Measurements from ENCODE around the gene CDC42EP3.
A peak's percentile ranks its signal among the peaks of the same experiment; 100 is the strongest.

CDC42EP3 gene

GRCh38 chr2:37654419-37654818 is 17.0 kb downstream of the CDC42EP3 start:
- DNase-seq, result no peak

DNA sequence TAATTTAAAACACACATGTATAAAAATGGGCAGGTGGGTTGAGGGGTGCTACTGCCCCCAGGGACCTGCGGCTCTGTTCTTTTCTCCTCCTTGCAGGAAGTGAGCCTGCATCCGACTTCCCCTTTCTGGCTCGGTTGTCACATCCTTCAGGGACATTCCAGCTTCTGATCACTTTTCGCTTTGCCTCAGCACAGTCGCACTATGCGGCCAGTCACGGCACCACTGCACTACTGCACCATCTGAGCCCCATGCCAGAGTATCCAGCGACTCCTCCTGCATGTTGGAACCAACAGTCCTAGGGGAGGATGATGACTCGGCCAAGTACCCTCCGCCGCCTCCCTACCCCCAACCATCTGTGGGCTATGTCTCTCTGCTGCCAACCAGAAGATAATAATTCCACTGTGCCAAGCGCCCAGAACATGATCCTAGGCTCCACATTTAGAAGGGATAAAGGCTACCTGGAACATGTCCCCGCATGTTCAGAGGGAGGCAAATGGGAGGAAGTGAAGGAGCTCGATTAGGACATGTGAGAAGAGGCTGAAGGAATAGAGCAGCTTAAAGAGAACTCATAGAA is 17.6 kb downstream of the CDC42EP3 start:
- DNase-seq, result peak; percentile 43

DNA sequence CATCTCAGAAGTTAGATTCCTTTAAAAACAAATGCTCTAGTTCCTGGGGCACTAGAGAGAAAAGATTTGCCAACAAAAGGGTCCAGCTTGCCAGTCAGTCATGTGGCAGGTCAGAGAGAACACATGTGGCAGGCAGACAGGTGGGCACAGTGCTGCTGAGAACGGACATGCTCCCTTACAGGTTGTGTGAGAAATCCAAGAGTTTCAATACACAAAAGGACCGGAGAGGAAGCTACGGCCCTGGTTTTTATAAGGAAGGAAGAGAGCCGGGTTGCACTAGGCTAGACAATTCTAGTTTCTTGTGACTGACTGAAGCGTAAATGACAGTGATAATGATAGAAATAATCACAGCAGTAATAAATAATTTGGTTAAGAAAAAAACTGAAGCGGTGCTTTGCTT is 18.3 kb downstream of the CDC42EP3 start:
- DNase-seq, result no peak

DNA sequence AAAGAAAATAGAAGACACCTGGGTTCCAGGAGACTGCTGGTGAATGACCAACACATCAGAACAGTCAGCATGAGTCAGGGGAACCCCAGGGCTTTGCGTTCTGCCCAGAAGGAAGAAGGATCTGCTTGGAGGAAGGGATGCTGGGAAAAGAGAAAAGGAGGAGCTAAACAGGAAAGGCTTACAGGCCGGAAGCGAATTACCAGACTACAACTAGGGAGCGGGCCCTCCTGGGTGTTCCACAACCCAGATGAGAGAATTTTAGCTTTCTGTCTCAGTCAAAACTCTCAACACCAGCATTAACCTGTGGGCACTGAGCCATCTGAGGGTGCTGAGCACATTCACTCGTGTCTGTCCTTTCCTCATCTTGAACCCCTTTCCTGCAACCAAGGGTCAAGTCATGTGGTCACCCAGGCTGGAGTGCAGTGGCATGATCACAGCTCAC is 19.2 kb downstream of the CDC42EP3 start:
- no peak for DNase-seq

- DNase-seq, result no peak
These were observed 20.8 kb downstream of the CDC42EP3 start for GRCh38 chr2:37650548-37651093.

- DNase-seq, result no peak
These were observed 21.9 kb downstream of the CDC42EP3 start for GRCh38 chr2:37649518-37649917.

GRCh38 chr2:37648331-37649011 is 23.0 kb downstream of the CDC42EP3 start:
- peak; percentile 67 for DNase-seq

GRCh38 chr2:37647971-37648330 is 23.5 kb downstream of the CDC42EP3 start:
- no peak for DNase-seq

GRCh38 chr2:37645836-37646235 is 25.6 kb downstream of the CDC42EP3 start:
- no peak for DNase-seq

- DNase-seq, result peak; percentile 50
These were observed 26.1 kb downstream of the CDC42EP3 start for GRCh38 chr2:37645362-37645761.

DNA sequence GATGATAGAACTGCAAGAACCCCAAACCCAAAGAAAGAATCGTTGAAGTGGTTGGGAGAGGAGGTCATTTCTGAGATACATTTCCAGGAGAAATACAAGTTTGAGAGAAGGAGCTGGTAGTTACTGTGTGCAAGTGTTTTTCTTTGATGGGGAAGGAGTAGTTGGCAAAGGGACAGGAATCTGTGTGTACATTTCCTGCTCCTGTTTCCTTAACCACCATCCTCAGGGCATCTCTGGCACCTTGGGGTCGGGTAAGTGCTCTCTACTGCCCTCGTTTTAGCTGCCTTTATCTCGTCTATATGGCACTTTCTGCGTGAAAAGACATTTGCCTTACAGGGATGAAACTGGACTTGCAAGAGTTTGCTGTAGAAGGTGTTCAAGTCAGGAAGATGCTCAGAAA is 27.3 kb downstream of the CDC42EP3 start:
- DNase-seq, result no peak

- no peak for DNase-seq
These were observed 27.7 kb downstream of the CDC42EP3 start for GRCh38 chr2:37643730-37644078.

- DNase-seq, result no peak
These were observed 28.3 kb downstream of the CDC42EP3 start for GRCh38 chr2:37642907-37643729.

DNA sequence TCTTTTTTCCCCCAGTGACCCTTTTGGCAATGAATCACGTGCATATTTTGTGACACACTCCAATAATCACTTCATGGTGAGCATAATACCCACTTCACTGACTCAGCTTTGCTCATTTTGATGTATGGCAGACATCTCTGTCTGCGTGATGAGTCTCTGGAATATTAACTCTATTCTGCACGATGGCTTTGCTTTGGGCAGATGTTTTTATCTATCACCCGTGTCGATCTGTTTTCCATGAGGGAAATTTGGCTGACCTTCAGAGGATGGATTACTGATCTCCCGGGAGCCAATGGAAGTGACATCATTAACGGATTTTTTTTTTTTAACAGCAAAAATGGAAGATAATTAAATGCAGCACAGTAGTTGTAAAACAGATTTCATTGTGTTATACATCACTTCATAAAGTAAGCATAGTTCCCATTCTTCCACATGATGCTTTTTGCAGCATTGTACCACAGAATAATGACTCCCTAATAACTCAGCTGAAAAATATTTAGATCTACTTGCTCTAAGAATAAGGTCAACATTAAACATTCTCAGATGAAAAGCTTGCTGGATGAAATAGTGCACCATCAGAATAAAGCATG is 29.8 kb downstream of the CDC42EP3 start:
- DNase-seq, result no peak

GRCh38 chr2:37639631-37640030 is 31.8 kb downstream of the CDC42EP3 start:
- no peak for DNase-seq

- DNase-seq, result no peak
These were observed 32.5 kb downstream of the CDC42EP3 start for GRCh38 chr2:37638973-37639372.

DNA sequence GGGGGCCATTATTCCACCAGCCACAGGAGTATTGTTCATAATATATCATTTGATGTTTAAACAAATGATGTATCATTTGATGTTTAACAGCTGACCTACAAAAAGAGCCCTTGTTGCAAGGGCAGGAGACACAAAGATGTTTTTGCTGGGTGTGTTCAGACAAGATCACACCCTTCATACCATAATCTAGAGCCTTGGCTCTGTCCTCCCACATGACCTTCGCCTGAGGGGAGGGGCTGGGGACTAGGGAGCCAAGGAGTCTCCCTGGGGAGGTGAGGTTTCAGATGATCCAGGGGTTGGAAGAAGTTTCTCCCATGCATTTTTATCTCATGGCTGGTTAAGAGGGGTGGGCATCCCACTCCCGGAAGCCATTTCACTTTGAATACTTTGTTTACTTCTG is 33.5 kb downstream of the CDC42EP3 start:
- no peak for DNase-seq

- DNase-seq, result no peak
These were observed 34.1 kb downstream of the CDC42EP3 start for GRCh38 chr2:37637190-37637860.

DNA sequence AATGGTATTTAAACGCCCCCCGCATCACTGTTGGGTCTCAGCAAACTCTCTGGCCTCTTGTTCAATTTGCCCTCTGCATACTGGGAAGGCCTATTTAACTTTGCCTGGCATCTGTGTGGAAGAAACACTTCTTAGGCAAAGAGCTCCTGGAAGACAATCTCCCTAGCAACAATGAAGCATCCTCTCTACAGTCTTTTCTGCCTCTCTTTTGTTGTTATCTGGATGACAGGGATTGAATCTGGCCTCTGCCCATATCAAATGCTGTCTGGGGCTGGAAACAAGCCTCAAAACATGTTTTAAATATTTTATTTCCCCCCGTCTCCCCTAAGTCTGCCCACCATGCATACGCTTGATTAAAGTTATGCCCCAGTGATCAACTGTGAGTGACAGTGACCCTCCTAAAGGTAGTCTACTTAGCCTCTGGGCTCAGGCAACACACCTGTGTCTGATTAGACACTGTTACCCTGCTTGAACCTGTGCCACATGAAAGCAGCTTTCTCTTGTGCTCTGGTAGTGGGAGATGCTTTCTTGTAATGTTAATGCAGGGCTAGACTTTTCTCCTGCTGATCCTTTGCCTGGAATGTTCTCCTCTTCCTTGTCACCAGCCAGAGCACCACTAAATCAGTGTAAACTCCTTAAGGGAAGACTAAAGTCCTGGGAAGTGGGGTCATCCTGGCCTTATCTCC is 34.9 kb downstream of the CDC42EP3 start:
- DNase-seq, result no peak

GRCh38 chr2:37635504-37636380 is 35.7 kb downstream of the CDC42EP3 start:
- DNase-seq, result peak; percentile 86

DNA sequence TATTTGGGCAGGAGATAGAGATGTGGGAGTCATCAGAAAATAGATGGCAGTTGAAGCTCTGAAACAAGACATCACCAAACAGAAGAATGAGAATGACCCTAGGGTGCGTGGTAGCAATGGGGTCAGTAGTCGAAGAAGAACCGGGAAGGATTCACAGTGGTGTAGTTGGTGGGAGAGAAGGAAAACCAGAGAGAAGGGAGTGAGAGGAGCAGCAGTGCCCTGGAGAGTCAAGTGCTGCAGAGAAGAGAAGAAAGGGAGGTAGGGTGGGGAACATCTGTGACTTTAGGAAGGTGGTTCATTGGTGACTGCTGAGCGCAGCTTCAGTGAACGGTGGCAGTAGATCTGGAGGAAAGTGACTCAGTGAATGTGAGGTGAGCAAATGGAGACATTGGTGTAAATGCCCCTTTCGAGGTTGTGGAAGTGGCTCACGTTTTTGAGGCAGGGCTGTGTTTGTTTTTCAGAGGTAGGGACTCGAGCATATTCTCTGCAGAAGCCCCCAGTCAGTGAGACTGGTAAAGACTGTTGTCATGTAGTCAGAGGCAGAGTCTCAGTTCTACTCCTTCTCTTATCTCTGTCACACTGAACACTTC is 36.4 kb downstream of the CDC42EP3 start:
- DNase-seq, result no peak
